Measurements from ENCODE around the gene GPR139.
A peak's percentile ranks its signal among the peaks of the same experiment; 100 is the strongest.

The GPR139 gene

DNA sequence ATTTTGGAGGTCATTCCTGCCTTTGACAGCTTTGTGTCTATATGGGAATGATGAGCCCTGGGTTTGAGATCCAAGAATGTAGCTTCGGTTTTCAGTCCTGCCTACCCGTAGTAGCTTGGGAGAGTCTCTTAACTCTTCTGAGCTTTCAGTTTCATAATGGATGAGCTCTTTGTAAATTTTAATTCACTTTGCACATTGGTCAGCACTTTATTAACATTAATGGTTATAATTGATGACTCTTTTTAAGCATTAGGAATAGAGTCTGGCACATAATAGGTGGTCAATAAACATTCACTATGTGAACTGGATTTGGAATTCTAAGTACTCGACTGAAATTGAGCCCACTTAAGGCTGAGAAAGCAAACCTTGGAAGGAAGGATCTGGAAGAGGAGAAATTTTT is 17.3 kb downstream of the GPR139 start:
- no peak for DNase-seq

GRCh38 chr16:20053336-20053735 is 20.4 kb downstream of the GPR139 start:
- peak in 1 of 58 donors; percentile 1 for DNase-seq

DNA sequence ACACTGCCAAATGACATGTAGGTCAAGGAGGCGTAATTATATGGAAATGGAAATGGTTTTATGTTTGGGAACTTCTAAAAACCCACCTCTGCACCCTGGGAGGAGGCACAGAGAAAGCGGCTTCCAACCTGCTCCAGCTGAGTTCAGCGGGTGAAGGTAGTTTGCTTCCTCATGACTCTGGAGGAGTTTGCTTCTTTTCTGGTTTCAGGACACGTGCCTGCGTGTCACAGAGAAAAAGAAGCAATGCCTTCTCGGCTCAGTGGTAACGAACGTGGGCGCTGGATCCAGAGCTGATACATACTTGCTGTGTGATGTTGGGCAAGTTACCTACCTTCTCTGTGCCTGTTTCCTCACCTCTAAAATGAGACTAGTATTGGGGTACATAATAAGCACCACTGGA is 22.1 kb downstream of the GPR139 start:
- DNase-seq: peak in 1 of 58 donors; percentile 13

DNA sequence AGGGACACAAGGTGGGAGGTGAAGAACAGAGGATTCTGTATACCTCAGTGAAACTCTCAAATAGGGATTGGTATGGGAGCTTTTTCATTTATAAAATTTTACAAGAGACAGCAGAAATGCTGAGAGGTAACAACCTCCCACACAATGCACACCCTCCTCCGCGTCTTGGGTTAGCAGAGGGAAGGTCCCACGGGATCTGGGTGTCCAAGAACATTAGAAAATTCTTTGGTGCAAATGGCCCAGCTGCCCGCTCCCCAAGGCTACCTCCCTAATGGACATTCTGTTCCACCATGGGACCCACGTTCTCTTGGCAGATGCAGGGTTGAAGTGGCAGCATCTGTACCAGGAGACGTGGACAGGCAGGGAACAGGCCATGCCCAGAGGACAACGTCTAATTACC is 22.5 kb downstream of the GPR139 start:
- DNase-seq: no peak

- DNase-seq: no peak
Observed at GRCh38 chr16:20049831-20050230, 23.9 kb downstream of the GPR139 start.

- DNase-seq: no peak
Observed at GRCh38 chr16:20045886-20046285, 27.8 kb downstream of the GPR139 start.

GRCh38 chr16:20042848-20043247 is 30.8 kb downstream of the GPR139 start:
- no peak for DNase-seq

DNA sequence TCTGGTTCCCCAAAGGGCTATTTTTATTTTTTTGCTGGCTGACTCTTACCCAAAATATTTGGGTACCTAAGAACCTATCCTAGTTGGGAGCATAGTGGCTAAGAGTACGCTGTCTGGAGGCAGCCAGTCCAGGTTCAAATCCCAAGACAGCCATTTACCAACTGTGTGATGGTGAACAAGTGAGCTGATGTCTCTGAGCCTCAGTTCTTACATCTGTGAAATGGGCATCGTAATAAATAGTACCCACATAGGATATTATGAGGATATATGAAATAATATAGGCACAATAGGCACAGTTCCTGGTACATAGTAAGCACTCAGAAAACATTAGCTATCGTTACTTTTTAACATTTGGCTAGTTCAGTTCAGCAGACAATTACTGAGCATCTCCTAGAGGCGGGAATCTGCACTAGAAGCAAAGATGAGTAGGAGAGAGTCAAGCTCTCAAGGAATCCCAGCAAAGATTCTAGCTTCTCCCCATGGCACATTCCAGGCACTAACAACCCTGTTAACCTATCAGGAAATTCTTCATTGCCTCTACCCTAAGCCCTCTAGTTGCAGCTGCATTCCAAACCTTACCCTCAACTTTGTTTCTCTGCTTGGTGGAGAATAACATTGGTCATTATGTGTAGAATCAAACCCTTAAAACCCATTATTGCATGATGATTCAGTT is 31.6 kb downstream of the GPR139 start:
- DNase-seq: no peak

- DNase-seq: no peak
Observed at GRCh38 chr16:20040011-20040410, 33.7 kb downstream of the GPR139 start.

- no peak for DNase-seq
Observed at GRCh38 chr16:20029611-20030010, 44.1 kb downstream of the GPR139 start.

GRCh38 chr16:20026361-20027072 is 47.2 kb downstream of the GPR139 start:
- DNase-seq: no peak

- no peak for DNase-seq
Observed at GRCh38 chr16:20023190-20023589, 50.5 kb downstream of the GPR139 start.

DNA sequence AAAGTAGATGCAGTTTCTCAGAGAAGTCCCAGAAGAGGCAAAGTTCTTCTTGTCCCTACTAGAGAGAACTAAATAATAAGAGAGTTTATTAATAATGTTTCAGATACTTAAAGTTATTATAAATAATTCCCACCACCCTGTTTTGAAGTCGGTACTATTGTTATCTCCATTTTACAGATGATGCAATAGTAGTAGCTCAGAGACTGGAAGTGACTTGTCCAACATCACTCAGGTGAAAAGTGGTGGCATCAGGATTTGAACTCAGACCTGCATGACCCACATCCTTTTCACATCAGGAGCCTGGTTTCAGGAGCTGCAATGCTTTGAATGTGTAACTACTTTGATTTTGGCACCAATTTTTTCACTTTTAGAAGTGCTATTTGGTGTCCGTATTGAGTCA is 52.7 kb downstream of the GPR139 start:
- DNase-seq: no peak

- no peak for DNase-seq
Observed at GRCh38 chr16:20020083-20020482, 53.6 kb downstream of the GPR139 start.

DNA sequence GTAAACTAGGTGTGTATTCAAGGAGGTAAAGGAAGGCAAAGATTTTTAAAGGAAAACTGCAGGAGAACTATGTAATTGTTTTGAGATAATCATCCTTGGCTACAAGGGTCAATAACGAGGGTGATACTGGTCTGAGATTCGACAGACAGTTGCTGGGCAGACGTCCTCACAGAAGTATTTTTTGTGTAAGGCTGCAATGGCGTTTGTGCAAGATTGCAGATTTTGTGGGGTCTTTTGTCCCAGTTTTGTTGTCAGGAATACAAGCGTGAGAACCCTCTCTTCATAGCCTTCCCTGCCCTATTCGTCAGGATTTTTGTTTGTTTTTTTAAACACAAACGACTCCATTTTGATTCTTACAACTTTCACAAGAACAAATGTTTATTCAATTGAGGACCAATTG is 57.5 kb downstream of the GPR139 start:
- DNase-seq: no peak

GRCh38 chr16:20004931-20005330 is 68.8 kb downstream of the GPR139 start:
- DNase-seq: no peak

- no peak for DNase-seq
Observed at GRCh38 chr16:20002936-20003335, 70.8 kb downstream of the GPR139 start.

DNA sequence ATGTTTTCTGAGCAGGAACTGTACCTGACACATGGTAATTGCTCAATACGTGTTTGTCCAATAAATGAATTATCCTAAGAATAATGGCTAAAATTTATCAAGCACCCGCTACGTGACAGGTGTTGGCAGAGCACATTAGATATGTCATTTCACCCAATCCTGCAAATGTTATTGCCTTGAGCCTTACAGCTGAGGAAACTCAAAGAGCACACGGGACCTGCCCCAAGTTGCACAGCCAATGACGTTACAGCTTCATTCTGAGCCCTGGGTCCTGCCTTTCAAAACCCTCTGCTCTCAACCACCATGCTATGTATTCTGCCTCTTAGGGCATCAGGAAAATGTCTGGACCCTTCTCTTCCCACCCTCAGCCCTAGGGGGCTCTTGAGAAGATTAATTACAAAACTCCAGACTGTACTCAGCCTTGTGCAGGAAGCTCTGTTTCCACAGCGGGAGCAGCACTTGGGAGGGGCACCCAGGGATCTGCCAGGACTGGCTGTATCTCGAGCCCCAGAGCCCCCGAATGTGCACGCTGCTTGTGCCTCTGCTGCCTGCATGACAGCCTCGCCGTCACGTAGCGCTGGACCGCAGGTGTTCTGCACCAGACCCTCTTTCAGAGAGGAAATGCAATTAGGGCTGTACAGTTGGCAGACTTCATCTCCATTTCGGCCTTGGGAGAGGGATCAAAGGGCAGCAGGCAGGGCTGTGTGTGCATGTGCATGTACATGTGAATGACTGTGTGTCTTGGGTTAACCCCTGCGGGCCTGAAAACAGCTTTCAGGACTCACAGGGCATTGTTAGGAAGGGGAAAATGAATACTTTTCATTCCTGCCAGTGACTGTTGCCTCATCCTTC is 71.6 kb downstream of the GPR139 start:
- DNase-seq: no peak

DNA sequence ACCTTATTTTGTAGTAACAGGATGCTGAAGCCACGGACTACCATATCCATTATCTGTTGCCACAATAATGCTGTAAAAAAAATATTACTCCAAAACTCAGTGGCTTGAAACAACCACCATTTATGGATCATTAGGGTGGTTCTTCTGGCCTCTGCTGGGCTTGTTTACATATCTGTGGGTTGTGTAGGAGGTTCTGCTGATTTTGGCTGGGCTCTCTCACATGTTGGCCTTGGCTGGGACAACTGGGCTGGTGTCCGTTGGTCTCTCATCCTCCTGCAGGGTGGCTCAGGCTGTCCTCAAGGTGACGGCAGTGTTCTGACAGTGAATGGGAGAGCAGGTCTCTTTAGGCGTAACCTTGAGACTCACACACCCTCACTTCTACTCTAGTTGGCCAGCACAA is 76.0 kb downstream of the GPR139 start:
- no peak for DNase-seq

- DNase-seq: no peak
Observed at GRCh38 chr16:19997264-19997663, 76.4 kb downstream of the GPR139 start.

DNA sequence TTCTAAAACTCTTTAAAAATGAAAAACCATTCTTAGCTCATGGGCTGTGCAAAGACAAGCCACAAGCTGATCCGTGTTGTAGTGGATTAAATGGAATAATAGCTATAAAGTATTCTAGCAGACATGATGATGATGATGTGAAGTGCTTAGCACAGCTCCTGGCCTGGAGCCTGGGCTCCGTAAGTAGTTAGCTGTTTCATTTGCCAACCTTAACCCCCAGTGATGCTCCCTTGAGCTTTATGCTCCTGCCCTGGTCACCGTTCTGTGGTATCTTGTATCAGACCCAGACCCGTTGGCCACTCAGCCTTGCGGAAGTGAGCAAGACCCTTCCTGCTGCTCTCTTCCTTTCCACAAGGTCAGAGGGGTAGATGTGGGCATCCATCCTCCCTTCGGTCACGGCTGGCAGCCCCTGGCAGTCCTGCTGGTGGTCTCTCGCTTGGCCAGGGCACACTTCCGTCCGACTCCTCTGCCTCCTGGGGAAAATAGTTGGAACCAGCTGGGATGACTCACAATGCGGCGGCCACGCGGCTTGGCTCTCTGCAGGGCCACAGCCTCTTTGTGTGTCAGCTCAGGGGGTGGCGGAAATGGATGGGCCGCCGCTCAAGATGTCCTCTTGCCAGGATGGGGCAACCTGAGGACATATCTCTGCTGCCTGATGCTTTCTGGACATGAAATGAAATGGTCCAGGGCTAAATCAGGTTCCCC is 79.1 kb downstream of the GPR139 start:
- DNase-seq: no peak

GRCh38 chr16:19991614-19992013 is 82.1 kb downstream of the GPR139 start:
- DNase-seq: no peak

Measured in anterior cingulate cortex (tissue), 58 donors.